NCI-H2029 (cell line): ENCODE measurements around the gene PRRX2.
A peak's percentile ranks its signal among the peaks of the same experiment; 100 is the strongest.
"Not testable (repeated sequence)": the region's sequence is repeated elsewhere in the genome, so short reads cannot be mapped to it uniquely, and the experiment has no call there.

Source experiments
- DNase-seq: peaks from one replicate; lab custom pipeline; 2025; lab: John Stamatoyannopoulos, UW

Gene PRRX2

GRCh38 chr9:129665389-129665775 is at the start of gene PRRX2:
Gene PRRX2 (plus strand): TSS chr9:129665647. CDS start chr9:129665868, 221 bp downstream.
- no peak for DNase-seq

DNA sequence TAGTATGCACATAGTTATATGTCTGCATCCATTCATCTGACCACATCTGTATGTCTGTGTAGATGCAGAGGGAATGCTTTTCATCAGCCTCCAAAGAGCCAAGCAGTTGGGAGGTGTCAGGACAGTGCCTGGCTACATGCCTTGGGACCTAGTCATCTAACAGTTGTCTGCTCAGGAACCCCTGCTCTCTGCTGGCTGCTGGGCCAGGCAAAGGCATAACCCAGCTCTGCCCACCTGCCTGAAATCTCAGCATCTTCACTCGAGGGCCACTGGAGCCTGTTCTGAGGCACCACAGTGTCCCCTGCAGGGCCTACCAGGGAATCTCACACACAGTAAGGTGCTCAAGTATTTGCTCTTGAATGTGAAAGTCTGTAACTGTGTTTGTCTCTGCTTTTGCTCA is 48.3 kb upstream of the PRRX2 start:
- no peak for DNase-seq

GRCh38 chr9:129619787-129620668 is 45.4 kb upstream of the PRRX2 start:
- DNase-seq, result no peak

GRCh38 chr9:129620669-129621295 is 44.7 kb upstream of the PRRX2 start, which contains the start of gene C9orf50:
Gene C9orf50 (minus strand): TSS chr9:129621101. CDS start chr9:129620574, 527 bp downstream.
- DNase-seq, result no peak

DNA sequence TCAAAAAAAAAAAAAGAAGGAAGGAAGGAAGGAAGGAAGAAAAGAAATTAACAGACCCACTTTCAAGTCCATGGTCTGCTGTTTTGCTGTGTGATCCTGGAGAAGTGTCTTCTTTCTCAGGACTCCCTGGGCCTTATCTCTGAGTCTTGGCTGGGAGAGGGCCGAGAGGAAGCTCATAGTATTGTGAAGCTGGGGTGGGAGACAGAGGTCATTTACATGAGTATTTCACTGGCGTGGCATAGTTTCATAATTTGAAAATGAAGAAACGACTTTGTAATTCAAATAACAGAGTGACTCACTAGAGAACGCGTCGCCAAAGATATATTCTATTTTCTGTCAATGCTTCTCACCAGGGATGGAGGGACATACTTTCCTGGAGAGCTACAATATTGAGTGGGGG is 42.1 kb upstream of the PRRX2 start:
- no peak for DNase-seq

DNA sequence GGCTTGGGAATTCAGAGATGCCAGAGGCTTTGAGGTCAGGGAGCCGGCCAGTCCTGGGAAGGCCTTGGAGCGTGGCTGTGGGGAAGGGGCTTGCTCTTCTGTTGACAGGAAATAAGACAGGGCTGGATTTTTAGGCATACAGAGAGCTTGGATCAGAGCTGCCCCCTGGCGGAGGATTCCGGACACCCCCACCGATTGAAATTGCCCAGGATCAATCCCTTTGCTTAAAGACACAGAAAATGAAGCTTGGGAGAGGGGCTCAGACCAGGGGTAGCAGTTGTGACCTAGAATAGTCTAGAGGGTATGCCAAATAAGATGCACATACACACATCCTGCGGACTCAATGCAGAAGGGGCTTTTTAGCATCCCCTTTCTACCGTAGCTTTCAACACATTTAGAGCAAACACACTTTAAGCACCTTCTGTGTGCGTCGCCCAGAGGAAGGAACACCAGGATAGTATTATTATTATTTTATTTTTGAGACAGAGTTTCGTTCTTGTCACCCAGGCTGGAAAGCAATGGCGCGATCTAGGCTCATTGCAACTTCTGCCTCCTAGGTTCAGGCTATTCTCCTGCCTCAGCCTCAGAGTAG is 41.2 kb upstream of the PRRX2 start:
- DNase-seq, result peak; percentile 21

GRCh38 chr9:129624947-129625346 is 40.5 kb upstream of the PRRX2 start:
- no peak for DNase-seq

- DNase-seq, result peak; percentile 53
Measured at GRCh38 chr9:129626079-129626624, 39.3 kb upstream of the PRRX2 start, which contains the start of gene NTMT1. Gene NTMT1 (plus strand): TSS chr9:129626163. CDS start chr9:129632704, 6,541 bp downstream.

GRCh38 chr9:129626625-129627284 is 38.7 kb upstream of the PRRX2 start:
- no peak for DNase-seq

DNA sequence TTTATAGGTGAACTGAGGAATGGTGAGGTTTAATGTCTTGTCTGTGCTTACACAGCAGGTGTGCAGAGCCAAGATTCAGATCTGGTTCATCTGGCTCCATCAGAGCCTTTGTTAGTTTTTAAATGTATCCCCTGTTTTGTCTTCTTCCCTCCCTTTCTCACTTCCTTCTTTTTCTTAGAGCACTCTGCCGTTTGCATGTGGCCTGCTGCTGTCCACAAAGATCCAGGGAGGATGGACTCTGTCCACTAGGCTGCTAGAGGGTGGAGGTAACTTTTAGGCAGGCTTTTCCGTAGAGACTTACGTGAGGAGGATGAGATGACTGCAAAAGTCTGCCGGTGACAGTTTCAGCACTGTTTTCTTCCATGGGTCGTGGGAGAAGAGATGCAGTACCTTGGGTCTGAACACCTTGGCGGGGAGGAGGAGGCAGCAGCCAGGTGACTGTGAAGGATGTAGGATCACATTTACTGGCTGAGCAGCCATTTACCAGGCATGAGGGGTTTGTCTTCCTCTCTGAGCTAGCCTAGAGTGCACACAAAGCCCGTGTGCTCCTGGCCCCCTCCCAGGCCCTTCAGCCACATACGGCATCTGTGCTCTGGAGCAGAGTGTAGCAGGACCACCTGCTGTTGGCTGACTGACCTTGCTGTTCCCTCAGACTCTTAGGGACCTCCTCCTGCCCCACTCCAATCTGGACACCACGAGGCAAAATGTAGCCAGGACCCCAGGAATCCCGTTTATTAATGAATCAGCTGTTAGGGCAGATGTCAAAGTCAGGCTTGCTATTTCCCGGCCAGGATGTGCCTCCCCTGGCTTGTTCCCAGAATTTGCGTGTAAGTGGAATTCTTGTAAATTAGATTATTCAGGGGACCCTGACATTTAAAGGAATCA is 37.6 kb upstream of the PRRX2 start:
- no peak for DNase-seq

GRCh38 chr9:129628709-129629108 is 36.7 kb upstream of the PRRX2 start:
- no peak for DNase-seq

DNA sequence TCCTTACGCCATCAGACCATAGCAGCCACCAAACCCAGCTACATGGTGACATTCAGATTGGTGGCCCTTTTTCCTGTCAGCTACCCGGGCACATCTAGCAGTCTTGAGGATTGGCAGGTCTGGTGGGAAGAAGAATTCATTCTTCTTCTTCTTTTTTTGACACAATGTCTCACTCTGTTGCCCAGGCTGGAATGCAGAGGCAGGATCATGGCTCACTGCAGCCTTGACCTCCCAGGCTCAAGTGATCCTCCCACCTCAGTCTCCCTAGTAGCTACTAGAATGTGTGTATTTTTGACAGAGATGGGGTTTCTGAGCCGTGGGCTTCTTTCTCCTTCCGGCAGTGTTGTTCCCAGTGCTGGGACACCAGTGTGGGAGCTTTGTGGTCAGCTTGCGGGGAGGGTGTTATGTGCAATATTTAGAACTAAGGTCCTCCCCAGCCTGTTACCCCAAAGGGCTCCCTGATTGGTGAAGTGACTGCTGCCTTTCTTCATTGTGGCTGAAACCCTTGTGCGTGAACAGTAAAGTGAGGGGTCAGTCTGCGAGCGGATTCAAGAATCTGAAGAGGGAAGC is 36.1 kb upstream of the PRRX2 start:
- no peak for DNase-seq

DNA sequence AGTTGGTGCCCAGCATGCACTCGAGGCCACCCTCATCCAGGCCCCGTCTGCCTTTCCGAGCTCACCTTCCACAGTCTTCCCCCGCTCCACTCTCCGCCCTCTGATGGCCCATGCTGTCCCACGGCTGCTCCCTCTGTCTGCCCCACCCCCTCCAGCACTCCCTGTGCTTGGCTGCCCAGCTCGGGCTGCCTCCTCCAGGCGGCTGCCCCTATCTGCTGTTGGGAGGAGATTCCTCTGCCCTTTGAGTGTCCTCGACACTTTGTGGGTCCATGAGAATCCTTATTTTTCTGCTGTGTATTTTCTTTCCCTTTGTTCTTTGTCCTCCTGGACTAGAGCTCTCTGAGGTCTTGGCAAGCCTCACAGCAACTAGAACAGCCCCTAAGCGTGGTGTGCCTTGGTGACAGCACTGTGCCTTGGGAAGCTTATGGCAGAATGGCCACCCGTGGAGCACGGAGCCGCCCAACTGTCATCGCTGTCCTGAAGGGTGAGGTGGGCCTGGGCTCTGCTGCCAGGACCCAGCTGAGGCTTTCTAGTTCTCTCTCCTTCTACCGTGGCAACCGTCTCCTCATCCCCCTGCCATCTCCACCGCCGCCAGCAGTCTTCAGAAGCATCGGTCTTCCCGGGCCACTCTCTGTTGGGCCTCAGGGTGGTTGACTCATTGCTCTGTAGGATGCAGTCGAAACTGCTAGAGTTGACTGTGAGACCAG is 34.3 kb upstream of the PRRX2 start:
- no peak for DNase-seq

GRCh38 chr9:129631674-129632129 is 33.7 kb upstream of the PRRX2 start:
- DNase-seq, result no peak

- DNase-seq, result no peak
Measured at GRCh38 chr9:129632460-129632859, 33.0 kb upstream of the PRRX2 start.

- no peak for DNase-seq
Measured at GRCh38 chr9:129633207-129633606, 32.2 kb upstream of the PRRX2 start.

DNA sequence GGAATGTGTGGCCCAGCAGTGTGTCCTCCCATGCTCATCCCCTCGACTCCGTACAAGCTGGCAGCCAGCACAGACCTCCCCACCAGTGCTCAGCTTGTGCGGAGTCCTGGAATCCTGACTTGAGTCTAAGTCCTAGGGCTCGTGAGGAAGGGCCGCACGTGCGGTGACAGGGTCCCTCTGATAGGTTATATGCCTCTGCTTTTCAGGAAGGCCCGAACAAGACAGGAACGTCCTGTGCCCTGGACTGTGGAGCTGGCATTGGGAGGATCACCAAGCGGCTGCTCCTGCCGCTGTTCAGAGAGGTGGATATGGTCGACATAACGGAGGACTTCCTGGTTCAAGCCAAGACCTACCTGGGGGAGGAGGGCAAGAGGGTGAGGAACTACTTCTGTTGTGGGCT is 31.6 kb upstream of the PRRX2 start:
- DNase-seq, result no peak

DNA sequence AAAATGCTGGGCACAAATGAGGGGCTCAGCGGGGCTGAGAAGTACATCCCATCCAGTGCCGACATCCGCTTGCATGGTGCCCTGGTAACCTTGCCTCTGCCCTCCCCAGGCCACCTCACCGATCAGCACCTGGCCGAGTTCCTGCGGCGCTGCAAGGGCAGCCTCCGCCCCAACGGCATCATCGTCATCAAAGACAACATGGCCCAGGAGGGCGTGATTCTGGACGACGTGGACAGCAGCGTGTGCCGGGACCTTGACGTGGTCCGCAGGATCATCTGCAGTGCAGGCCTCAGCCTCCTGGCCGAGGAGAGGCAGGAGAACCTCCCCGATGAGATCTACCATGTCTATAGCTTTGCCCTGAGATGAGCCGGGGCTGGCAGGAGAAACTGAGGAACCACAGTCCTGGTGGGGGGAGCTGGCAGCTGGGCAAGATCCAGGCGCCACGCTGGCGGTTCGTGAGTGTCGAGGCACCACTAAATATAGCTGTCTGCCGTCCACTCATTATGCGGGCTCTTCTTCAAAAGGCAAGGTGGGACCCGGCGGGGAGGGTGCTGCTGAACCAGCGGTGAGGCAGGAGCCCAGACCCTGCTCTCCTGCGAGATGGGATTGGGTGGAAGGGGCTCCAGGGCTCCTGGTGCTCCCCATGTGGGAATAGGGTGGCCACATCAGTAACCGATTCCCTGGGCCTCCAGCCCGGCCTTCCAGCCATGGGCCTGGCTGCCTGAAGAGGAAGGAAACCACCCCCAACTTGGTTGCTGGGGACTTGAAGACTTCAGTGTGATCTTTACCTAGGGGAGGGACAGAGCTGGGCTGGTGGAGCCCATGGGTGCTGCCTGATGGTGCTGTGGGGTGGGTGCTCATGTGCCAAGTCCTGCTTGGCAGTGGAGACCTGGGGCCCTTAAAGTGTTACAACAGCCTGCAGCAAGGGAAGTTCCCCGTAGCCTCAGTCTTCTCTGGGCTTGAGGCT is 30.1 kb upstream of the PRRX2 start:
- DNase-seq, result no peak

DNA sequence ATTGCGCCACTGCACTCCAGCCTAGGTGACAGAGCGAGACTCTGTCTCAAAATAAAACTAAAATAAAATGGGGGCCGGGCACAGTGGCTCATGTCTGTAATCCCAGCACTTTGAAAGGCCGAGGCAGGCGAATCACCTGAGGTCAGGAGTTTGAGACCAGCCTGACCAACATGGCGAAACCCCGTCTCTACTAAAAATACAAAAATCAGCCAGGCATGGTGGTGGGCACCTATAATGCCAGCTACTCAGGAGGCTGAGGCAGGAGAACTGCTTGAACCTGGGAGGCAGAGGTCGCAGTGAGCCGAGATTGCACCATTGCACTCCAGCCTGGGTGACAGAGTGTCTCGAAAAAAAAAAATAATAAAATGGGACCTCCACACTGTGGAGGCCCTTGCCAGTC is 29.1 kb upstream of the PRRX2 start:
- not testable (repeated sequence) for DNase-seq
